Measurements from ENCODE around the gene KRAS. TPM values are rescaled to one million over a fixed set of nuclear protein-coding genes. Genes with fewer than 3 reads are reported as not detected.
A peak's percentile ranks its signal among the peaks of the same experiment; 100 is the strongest.

KRAS gene
- total RNA-seq, 6 experiments from 2014 or later, result 15.9 to 20.5 (median 18.0) TPM

DNA sequence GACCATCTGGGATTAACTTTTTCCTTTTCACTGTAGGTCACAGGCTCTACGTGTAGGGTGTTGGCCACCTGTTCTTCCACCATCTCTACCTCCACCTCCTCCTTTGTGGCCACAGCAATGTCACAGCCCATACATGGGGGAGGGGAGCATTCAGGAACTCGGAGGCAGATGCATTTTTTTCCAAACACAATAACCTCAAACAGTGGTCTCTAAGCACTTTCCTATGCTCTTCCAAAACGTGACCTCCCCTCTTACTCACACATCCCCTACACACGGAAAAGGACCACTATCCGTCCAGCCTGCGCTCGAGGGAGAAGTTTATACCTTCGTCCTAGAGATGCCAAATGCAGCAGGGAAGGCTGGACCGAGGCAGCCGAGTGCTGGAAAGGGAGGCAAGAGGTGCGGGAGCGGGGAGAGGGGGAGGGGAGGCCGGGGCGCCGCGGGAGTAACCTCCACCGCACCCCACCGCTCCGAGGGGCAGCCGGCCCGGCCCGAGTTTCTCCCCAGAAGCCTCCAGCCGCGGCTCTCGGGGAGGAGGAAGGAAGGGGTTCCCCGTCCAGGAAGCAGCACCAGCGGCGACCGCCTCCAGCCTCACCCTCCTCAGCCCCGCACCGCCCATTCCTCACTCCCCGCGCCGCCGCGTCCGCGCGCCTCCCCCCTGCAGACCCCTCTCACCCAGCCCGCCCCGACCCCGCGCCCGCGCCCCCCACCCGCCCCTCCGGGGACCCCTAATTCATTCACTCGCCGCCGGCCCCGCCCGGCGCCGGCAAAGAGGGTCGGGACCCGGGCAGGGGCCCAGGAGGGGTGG lies 594 bp downstream of the KRAS start:
- Mint-ChIP-seq H3K4me1 (ENCODE audit: low read depth) (peaks cover 25% of the 10 kb centered on the region), H3K4me3 (peak overlapping the region; percentile 92), H3K27me3 (ENCODE audit: insufficient read depth) (peaks cover 4% of the 10 kb centered on the region), H3K36me3 (ENCODE audit: low read depth) (no peaks in the 10 kb centered on the region), H3K9me3 (no peaks in the 10 kb centered on the region), H3K27ac (peak overlapping the region; percentile 88)
- DNase-seq, result no peak
- no peak for TF ChIP-seq CTCF (IDR thresholded peaks at IDR 0.05)

- Mint-ChIP-seq H3K9me3 (no peaks in the 10 kb centered on the region), H3K27ac (no peak overlapping the region), H3K4me3 (peak overlapping the region; percentile 92; the same call in 1 of the 2 replicates), H3K4me1 (ENCODE audit: low read depth) (peaks cover 26% of the 10 kb centered on the region), H3K27me3 (ENCODE audit: insufficient read depth) (peaks cover 4% of the 10 kb centered on the region), H3K36me3 (ENCODE audit: low read depth) (no peaks in the 10 kb centered on the region)
- no peak for TF ChIP-seq CTCF (IDR thresholded peaks at IDR 0.05)
- DNase-seq, result no peak
Measured at GRCh38 chr12:25248732-25249131, 2.0 kb downstream of the KRAS start.

DNA sequence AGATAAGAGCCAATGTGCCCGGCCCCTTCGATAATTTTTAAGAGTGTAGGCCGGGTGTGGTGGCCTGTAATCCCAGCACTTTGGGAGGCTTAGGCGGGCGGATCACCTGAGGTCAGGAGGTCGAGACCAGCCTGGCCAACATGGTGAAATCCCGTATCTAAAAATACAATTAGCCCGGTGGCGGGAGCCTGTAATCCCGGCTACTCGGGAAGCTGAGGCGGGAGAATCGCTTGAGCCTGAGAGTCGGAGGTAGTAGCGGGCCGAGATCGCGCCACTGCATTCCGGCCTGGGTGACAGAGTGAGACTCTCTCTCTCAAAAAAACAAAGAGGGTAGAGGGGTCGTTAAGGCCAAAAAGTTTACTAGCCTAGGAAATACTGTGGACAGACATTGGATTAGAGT lies 2.6 kb downstream of the KRAS start:
- no peaks in the 10 kb centered on the region for H3K9me3 Mint-ChIP-seq
- peaks cover 4% of the 10 kb centered on the region for H3K27me3 Mint-ChIP-seq (ENCODE audit: insufficient read depth)
- no peak for DNase-seq
- no peak for TF ChIP-seq CTCF (IDR thresholded peaks at IDR 0.05)
- H3K4me3 Mint-ChIP-seq, result no peak overlapping the region
- peaks cover 32% of the 10 kb centered on the region for H3K4me1 Mint-ChIP-seq (ENCODE audit: low read depth)
- no peak overlapping the region for H3K27ac Mint-ChIP-seq
- no peaks in the 10 kb centered on the region for H3K36me3 Mint-ChIP-seq (ENCODE audit: low read depth)

- Mint-ChIP-seq H3K27ac (no peak overlapping the region), H3K9me3 (no peaks in the 10 kb centered on the region), H3K4me3 (no peak overlapping the region), H3K27me3 (ENCODE audit: insufficient read depth) (no peaks in the 10 kb centered on the region), H3K36me3 (ENCODE audit: low read depth) (no peaks in the 10 kb centered on the region), H3K4me1 (ENCODE audit: low read depth) (peaks cover 41% of the 10 kb centered on the region)
- no peak for DNase-seq
- TF ChIP-seq CTCF (IDR thresholded peaks at IDR 0.05), result no peak
Measured at GRCh38 chr12:25245491-25245890, 5.2 kb downstream of the KRAS start.

GRCh38 chr12:25243680-25243990 lies 7.1 kb downstream of the KRAS start:
- no peak for TF ChIP-seq CTCF (IDR thresholded peaks at IDR 0.05)
- H3K4me1 Mint-ChIP-seq (ENCODE audit: low read depth), result peaks cover 34% of the 10 kb centered on the region; the same call in 1 of the 2 replicates
- H3K36me3 Mint-ChIP-seq (ENCODE audit: low read depth), result no peaks in the 10 kb centered on the region
- no peak overlapping the region for H3K27ac Mint-ChIP-seq
- H3K9me3 Mint-ChIP-seq, result no peaks in the 10 kb centered on the region
- no peaks in the 10 kb centered on the region for H3K27me3 Mint-ChIP-seq (ENCODE audit: insufficient read depth)
- DNase-seq, result no peak
- no peak overlapping the region for H3K4me3 Mint-ChIP-seq

Measured in HFFc6 (cell line).